Breast epithelium (tissue), 4 donors: ENCODE data around the gene FHOD1. TPM values are rescaled to one million over a fixed set of nuclear protein-coding genes. Genes with fewer than 3 reads are reported as not detected.

Experiments
- DNase-seq, 2 donors: peaks; one replicate each; pipeline ENCODE4 v3.0.0-alpha.2; 2019; ENCODE audit warnings: low spot score in 2 of 2
- H3K27ac ChIP-seq, 2 donors: fragments of 200-600 bp; sonication (generic) in 1 of 2; one replicate each; pipeline ENCODE4 v1.5.1; 2016 to 2019; ENCODE audit warnings: mild to moderate bottlenecking in 1 of 2
- H3K27me3 ChIP-seq, 2 donors: fragments of 200-600 bp; sonication (generic) in 1 of 2; one replicate each; pipeline versions ENCODE4 v1.5.1 to v1.6.0; 2017 to 2019; ENCODE audit warnings: control low read depth in 1 of 2, mild to moderate bottlenecking in 1 of 2
- H3K36me3 ChIP-seq: fragments of 200-600 bp; one replicate; pipeline ENCODE4 v1.5.1; 2019
- H3K4me1 ChIP-seq, 2 donors: fragments of 200-600 bp; sonication (generic); one replicate each; pipeline ENCODE4 v1.5.1; 2016 to 2019; ENCODE audit warnings: control low read depth in 1 of 2
- H3K4me3 ChIP-seq, 3 donors: fragments of 200-600 bp; sonication (generic); 1 replicate in 2 of 3; 2 replicates in 1 of 3; pipeline ENCODE4 v1.5.1; 2016 to 2019; ENCODE audit warnings: mild to moderate bottlenecking in 3 of 3, moderate library complexity in 2 of 3
- H3K9me3 ChIP-seq, 2 donors: fragments of 200-600 bp; sonication (generic) in 1 of 2; one replicate each; pipeline ENCODE4 v1.5.1; 2016 to 2019; ENCODE audit warnings: control low read depth in 1 of 2
- CTCF ChIP-seq, 3 donors: fragments of 450-650 bp; IDR thresholded peaks; one replicate each; pipeline ENCODE4 v1.5.1; 2016 to 2017; ENCODE audit warnings: antibody characterized with exemption in 3 of 3, mild to moderate bottlenecking in 3 of 3, moderate library complexity in 3 of 3
- POLR2A ChIP-seq: fragments of 450-650 bp; IDR thresholded peaks from one replicate; pipeline ENCODE4 v1.6.1; 2016; ENCODE audit warnings: antibody characterized with exemption, mild to moderate bottlenecking, moderate library complexity
- POLR2AphosphoS5 ChIP-seq, 3 donors: sonication (generic); formaldehyde crosslinking; IDR thresholded peaks; one replicate each; pipeline ENCODE4 v1.6.1; 2017; ENCODE audit warnings: antibody characterized with exemption in 3 of 3
- intact Hi-C: fragments of 100-400 bp; cut with DNase I; formaldehyde crosslinking; loops from one replicate; pipeline ENCODE4 v1.15.1; 2023; ENCODE audit warnings: low total_unique reads
- total RNA-seq, 3 donors: library from RNA; depleted of rRNA; stranded (reverse); fragments of >200 nt; gene quantifications; one replicate each; pipeline ENCODE4 v1.1.0, GENCODE V29; 2016

The FHOD1 gene
- total RNA-seq, 3 donors from 2014 or later: 19.3 to 25.9 (median 22.6) TPM

DNA sequence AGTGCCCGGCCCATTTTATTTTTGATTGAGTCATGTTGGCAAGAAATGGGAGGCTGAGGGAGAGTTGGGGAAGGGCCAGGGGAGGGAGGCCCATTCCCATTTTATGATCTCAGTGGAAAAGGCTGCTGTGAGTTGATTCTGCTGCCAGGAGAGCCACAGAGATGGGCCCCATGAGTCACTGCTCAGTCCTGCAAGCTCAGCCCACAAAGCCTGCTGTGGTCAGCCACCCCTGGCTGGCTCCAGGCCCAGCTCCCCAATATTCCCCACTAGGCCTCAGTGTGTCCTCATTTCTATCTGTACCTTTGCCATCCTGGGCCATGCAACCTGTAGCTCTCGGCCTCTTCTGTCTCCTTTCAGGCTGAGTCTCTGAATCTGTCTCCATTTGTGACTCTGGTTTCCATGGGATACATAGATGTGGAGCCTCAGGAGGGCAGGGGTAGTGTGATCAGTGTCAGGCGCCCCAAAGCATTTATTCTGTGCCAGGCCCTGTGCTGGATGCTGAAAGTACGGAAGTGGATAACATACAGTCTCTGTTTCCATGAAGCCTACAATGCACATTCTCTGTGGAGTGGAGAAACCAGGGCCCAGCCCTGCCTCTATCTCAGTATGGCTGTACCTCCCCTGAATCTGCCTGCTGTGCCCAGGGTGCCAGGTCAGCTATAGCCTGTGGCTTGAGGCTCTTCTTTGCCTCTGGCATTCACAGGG lies 30.2 kb upstream of the FHOD1 start:
- no peaks in the 10 kb centered on the region for H3K36me3 ChIP-seq
- TF ChIP-seq POLR2AphosphoS5 (IDR thresholded peaks at IDR 0.05) (peak in 1 of 3 donors; percentile 23), POLR2A (no peak)
- peaks cover 7 to 8% of the 10 kb centered on the region in 2 donors for H3K4me1 ChIP-seq
- intact Hi-C loops: no loop called here
- peak overlapping the region; percentile 89 to 91 for H3K27ac ChIP-seq
- H3K27me3 ChIP-seq: no peaks in the 10 kb centered on the region
- DNase-seq: peak; percentile 68 to 81
- H3K9me3 ChIP-seq: no peaks in the 10 kb centered on the region
- H3K4me3 ChIP-seq: peak overlapping the region in 2 of 3 donors; percentile 76

DNA sequence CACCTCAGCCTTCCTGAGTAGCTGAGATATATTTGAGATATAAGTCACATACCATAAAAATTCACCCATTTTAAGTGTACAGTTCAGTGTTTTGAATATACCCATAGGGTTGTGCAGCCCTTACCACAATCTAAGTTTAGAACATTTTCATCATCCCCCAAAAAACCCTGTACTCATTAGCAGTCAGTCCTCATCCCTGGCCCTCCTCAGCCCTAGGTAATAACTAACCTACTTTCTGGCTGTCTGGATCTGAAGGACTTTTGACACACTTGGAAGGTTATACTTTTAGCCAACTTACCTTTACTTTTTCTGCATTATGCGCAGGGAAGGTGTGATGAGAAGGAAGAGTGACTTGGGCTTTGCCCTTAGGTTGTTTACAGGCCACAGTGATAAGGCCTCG lies 28.0 kb upstream of the FHOD1 start:
- H3K27ac ChIP-seq: no peak overlapping the region
- intact Hi-C loops: no loop called here

DNA sequence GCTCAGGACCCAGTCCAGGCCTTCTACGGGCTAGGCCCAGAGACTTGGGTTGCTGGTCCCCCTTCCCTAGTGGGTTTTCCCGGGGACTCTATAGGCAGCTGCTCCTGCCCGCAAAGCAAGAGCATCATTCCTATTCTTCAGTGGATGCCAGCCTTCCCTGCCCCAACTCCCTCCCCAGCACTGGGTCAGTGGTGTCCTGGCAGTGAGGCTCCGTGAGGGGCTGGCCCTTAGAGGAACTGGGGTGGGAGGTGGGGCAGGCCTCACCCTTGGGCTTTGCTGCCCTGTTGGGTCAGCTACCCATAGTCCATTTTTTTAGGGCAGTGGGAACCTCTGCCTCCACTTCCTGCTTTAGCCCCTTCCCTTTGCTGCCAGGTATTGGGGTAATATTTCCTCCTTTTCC lies 24.2 kb upstream of the FHOD1 start:
- Histone ChIP-seq H3K36me3 (no peaks in the 10 kb centered on the region), H3K4me1 (no peaks in the 10 kb centered on the region), H3K9me3 (no peaks in the 10 kb centered on the region), H3K4me3 (no peak overlapping the region), H3K27me3 (no peaks in the 10 kb centered on the region), H3K27ac (no peak overlapping the region)
- no peak for TF ChIP-seq CTCF (IDR thresholded peaks at IDR 0.05)
- TF ChIP-seq POLR2AphosphoS5 (IDR thresholded peaks at IDR 0.05): no peak
- TF ChIP-seq POLR2A: no peak
- DNase-seq: no peak
- intact Hi-C loops: no loop called here

More for the DNA sequence above, 28.0 kb upstream of the FHOD1 start:
- H3K27me3 ChIP-seq: no peaks in the 10 kb centered on the region
- H3K4me3 ChIP-seq: no peak overlapping the region
- H3K4me1 ChIP-seq: peaks cover 7 to 8% of the 10 kb centered on the region in 2 donors
- no peak for DNase-seq
- H3K9me3 ChIP-seq: no peaks in the 10 kb centered on the region
- TF ChIP-seq POLR2A: no peak
- no peaks in the 10 kb centered on the region for H3K36me3 ChIP-seq

- TF ChIP-seq POLR2A (no peak), POLR2AphosphoS5 (IDR thresholded peaks at IDR 0.05) (no peak), CTCF (IDR thresholded peaks at IDR 0.05) (no peak)
- no peak for DNase-seq
- H3K27ac ChIP-seq: peak overlapping the region in 1 of 2 donors; percentile 3
Measured at GRCh38 chr16:67270931-67271338, 23.7 kb upstream of the FHOD1 start.

GRCh38 chr16:67269766-67270165 lies 22.5 kb upstream of the FHOD1 start:
- Histone ChIP-seq H3K27ac (no peak overlapping the region), H3K36me3 (no peaks in the 10 kb centered on the region), H3K27me3 (no peaks in the 10 kb centered on the region), H3K9me3 (no peaks in the 10 kb centered on the region), H3K4me3 (no peak overlapping the region), H3K4me1 (no peaks in the 10 kb centered on the region)
- intact Hi-C loops: no loop called here
- no peak for DNase-seq
- TF ChIP-seq POLR2AphosphoS5 (IDR thresholded peaks at IDR 0.05) (no peak), CTCF (IDR thresholded peaks at IDR 0.05) (no peak), POLR2A (no peak)

More at GRCh38 chr16:67270931-67271338, 23.7 kb upstream of the FHOD1 start:
- Histone ChIP-seq H3K27me3 (no peaks in the 10 kb centered on the region), H3K36me3 (no peaks in the 10 kb centered on the region), H3K4me1 (no peaks in the 10 kb centered on the region), H3K9me3 (no peaks in the 10 kb centered on the region), H3K4me3 (no peak overlapping the region)
- intact Hi-C loops: no loop called here

DNA sequence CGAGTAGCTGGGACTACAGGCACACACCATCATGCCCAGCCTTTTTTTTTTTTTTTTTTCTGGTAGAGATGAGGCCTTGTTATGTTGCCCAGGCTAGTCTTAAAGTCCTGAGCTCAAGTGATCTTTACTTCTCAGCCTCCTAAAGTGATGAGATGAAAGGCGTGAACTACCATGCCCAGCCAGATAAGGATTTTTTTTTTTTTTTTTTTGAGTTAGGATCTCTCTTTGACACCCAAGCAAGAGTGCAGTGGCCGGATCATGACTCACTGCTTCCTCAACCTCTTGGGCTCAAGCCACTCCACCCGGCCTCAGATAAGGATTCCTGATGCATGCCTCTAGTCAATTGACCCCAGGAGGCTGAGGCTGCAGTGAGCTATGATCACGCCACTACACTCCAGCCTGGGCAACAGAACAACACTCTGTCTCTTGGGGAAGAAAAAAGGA lies 20.9 kb upstream of the FHOD1 start:
- TF ChIP-seq POLR2AphosphoS5 (IDR thresholded peaks at IDR 0.05) (no peak), POLR2A (no peak), CTCF (IDR thresholded peaks at IDR 0.05) (no peak)
- Histone ChIP-seq H3K27ac (no peak overlapping the region), H3K4me3 (no peak overlapping the region), H3K9me3 (no peaks in the 10 kb centered on the region), H3K4me1 (no peaks in the 10 kb centered on the region), H3K27me3 (no peaks in the 10 kb centered on the region), H3K36me3 (no peaks in the 10 kb centered on the region)
- intact Hi-C loops: no loop called here
- no peak for DNase-seq
